ENCODE measurements around the gene PLTP. TPM values are rescaled to one million over a fixed set of nuclear protein-coding genes. Genes with fewer than 3 reads are reported as not detected.
A peak's percentile ranks its signal among the peaks of the same experiment; 100 is the strongest.
"Not testable (repeated sequence)": the region's sequence is repeated elsewhere in the genome, so short reads cannot be mapped to it uniquely, and the experiment has no call there.

PLTP gene
- polyA plus RNA-seq (2012; ENCODE audit: missing spikeins) = 12.6 TPM

- TF ChIP-seq POLR2A (IDR thresholded peaks at IDR 0.05; ENCODE audit: low read depth, low read length) = no peak
- TF ChIP-seq TAF1 (IDR thresholded peaks at IDR 0.05; ENCODE audit: borderline replicate concordance, low read depth, low read length) = no peak
- TF ChIP-seq POLR2AphosphoS5 (IDR thresholded peaks at IDR 0.05; ENCODE audit: low read depth, low read length) = no peak
- FAIRE-seq = no peak
- DNase-seq (ENCODE audit: insufficient read length) = no peak
These were observed at the start of gene PLTP for GRCh38 chr20:45911486-45912343. PLTP (minus strand) TSS chr20:45912155; CDS start chr20:45911452, 703 bp downstream.

GRCh38 chr20:45959956-45960630 lies 48.1 kb upstream of the PLTP start:
- no peak for FAIRE-seq
- DNase-seq (ENCODE audit: insufficient read length) = no peak

GRCh38 chr20:45959126-45959525 lies 47.2 kb upstream of the PLTP start:
- DNase-seq (ENCODE audit: insufficient read length) (no peak), FAIRE-seq (no peak)
- TF ChIP-seq POLR2AphosphoS5 (IDR thresholded peaks at IDR 0.05; ENCODE audit: low read depth, low read length) = no peak
- TF ChIP-seq TAF1 (IDR thresholded peaks at IDR 0.05; ENCODE audit: borderline replicate concordance, low read depth, low read length) = no peak
- TF ChIP-seq POLR2A (IDR thresholded peaks at IDR 0.05; ENCODE audit: low read depth, low read length) = 0 out of 2 replicates have a peak, but pooled peaks have one; percentile 19

More at GRCh38 chr20:45959956-45960630, 48.1 kb upstream of the PLTP start:
- TF ChIP-seq TAF1 (IDR thresholded peaks at IDR 0.05; ENCODE audit: borderline replicate concordance, low read depth, low read length) = no peak
- TF ChIP-seq POLR2A (IDR thresholded peaks at IDR 0.05; ENCODE audit: low read depth, low read length) = no peak
- TF ChIP-seq POLR2AphosphoS5 (IDR thresholded peaks at IDR 0.05; ENCODE audit: low read depth, low read length) = no peak

- TF ChIP-seq TAF1 (IDR thresholded peaks at IDR 0.05; ENCODE audit: borderline replicate concordance, low read depth, low read length) = no peak
- no peak for TF ChIP-seq POLR2AphosphoS5 (IDR thresholded peaks at IDR 0.05; ENCODE audit: low read depth, low read length)
- no peak for TF ChIP-seq POLR2A (IDR thresholded peaks at IDR 0.05; ENCODE audit: low read depth, low read length)
- FAIRE-seq (no peak), DNase-seq (ENCODE audit: insufficient read length) (no peak)
These were observed 46.6 kb upstream of the PLTP start for GRCh38 chr20:45958593-45958992.

GRCh38 chr20:45957021-45957941 lies 45.3 kb upstream of the PLTP start:
- no peak for DNase-seq (ENCODE audit: insufficient read length)
- no peak for FAIRE-seq
- TF ChIP-seq POLR2AphosphoS5 (IDR thresholded peaks at IDR 0.05; ENCODE audit: low read depth, low read length) (no peak), TAF1 (IDR thresholded peaks at IDR 0.05; ENCODE audit: borderline replicate concordance, low read depth, low read length) (no peak), POLR2A (IDR thresholded peaks at IDR 0.05; ENCODE audit: low read depth, low read length) (no peak)

- not testable (repeated sequence) for FAIRE-seq; DNase-seq (ENCODE audit: insufficient read length)
These were observed 44.4 kb upstream of the PLTP start for GRCh38 chr20:45956326-45956725.

GRCh38 chr20:45953672-45954071 lies 41.7 kb upstream of the PLTP start:
- FAIRE-seq (no peak), DNase-seq (ENCODE audit: insufficient read length) (no peak)
- no peak for TF ChIP-seq TAF1 (IDR thresholded peaks at IDR 0.05; ENCODE audit: borderline replicate concordance, low read depth, low read length)
- 0 out of 2 replicates have a peak, but pooled peaks have one; percentile 20 for TF ChIP-seq POLR2A (IDR thresholded peaks at IDR 0.05; ENCODE audit: low read depth, low read length)
- TF ChIP-seq POLR2AphosphoS5 (IDR thresholded peaks at IDR 0.05; ENCODE audit: low read depth, low read length) = no peak

GRCh38 chr20:45952861-45953260 lies 40.9 kb upstream of the PLTP start:
- TF ChIP-seq POLR2A (IDR thresholded peaks at IDR 0.05; ENCODE audit: low read depth, low read length) = 0 out of 2 replicates have a peak, but pooled peaks have one; percentile 15
- no peak for TF ChIP-seq TAF1 (IDR thresholded peaks at IDR 0.05; ENCODE audit: borderline replicate concordance, low read depth, low read length)
- peak; percentile 5; the same call in 1 of the 2 replicates for TF ChIP-seq POLR2AphosphoS5 (IDR thresholded peaks at IDR 0.05; ENCODE audit: low read depth, low read length)
- no peak for DNase-seq (ENCODE audit: insufficient read length)
- no peak for FAIRE-seq

GRCh38 chr20:45951925-45952834 lies 40.2 kb upstream of the PLTP start:
- TF ChIP-seq TAF1 (IDR thresholded peaks at IDR 0.05; ENCODE audit: borderline replicate concordance, low read depth, low read length) (no peak), POLR2A (IDR thresholded peaks at IDR 0.05; ENCODE audit: low read depth, low read length) (no peak), POLR2AphosphoS5 (IDR thresholded peaks at IDR 0.05; ENCODE audit: low read depth, low read length) (no peak; the same call in 1 of the 2 replicates)
- no peak for FAIRE-seq

GRCh38 chr20:45950330-45950646 lies 38.3 kb upstream of the PLTP start:
- TF ChIP-seq POLR2A (IDR thresholded peaks at IDR 0.05; ENCODE audit: low read depth, low read length) (no peak), TAF1 (IDR thresholded peaks at IDR 0.05; ENCODE audit: borderline replicate concordance, low read depth, low read length) (no peak), POLR2AphosphoS5 (IDR thresholded peaks at IDR 0.05; ENCODE audit: low read depth, low read length) (no peak)
- FAIRE-seq = no peak
- no peak for DNase-seq (ENCODE audit: insufficient read length)

More at GRCh38 chr20:45951925-45952834, 40.2 kb upstream of the PLTP start:
- no peak for DNase-seq (ENCODE audit: insufficient read length)
